Right atrium auricular region (tissue), 2 donors: ENCODE results near the gene RAC2. TPM values are rescaled to one million over a fixed set of nuclear protein-coding genes. Genes with fewer than 3 reads are reported as not detected.
A peak's percentile ranks its signal among the peaks of the same experiment; 100 is the strongest.

Experiments used
- DNase-seq: peaks from one replicate; pipeline ENCODE4 v3.0.0-alpha.2; 2019; ENCODE audit warnings: low spot score
- H3K27ac ChIP-seq, 2 donors: fragments of 200-600 bp; sonication (generic); 1 replicate in 1 of 2; 2 replicates in 1 of 2; pipeline ENCODE4 v1.5.1; 2016 to 2019
- H3K27me3 ChIP-seq, 2 donors: fragments of 200-600 bp; sonication (generic); one replicate each; pipeline versions ENCODE4 v1.5.1 to v1.6.0; 2017 to 2019
- H3K36me3 ChIP-seq: fragments of 200-600 bp; sonication (generic); one replicate; pipeline ENCODE4 v1.5.1; 2016
- H3K4me1 ChIP-seq, 2 donors: fragments of 200-600 bp; sonication (generic); one replicate each; pipeline versions ENCODE4 v1.5.1 to v1.6.0; 2017 to 2019
- H3K4me3 ChIP-seq, 2 donors: fragments of 200-600 bp; sonication (generic); 1 replicate in 1 of 2; 2 replicates in 1 of 2; pipeline ENCODE4 v1.5.1; 2017 to 2019; ENCODE audit warnings: mild to moderate bottlenecking in 1 of 2, moderate library complexity in 1 of 2
- H3K9me3 ChIP-seq, 2 donors: fragments of 200-600 bp; sonication (generic); one replicate each; pipeline ENCODE4 v1.5.1; 2019
- total RNA-seq, 2 donors: library from RNA; depleted of rRNA; stranded (reverse); fragments of >200 nt; gene quantifications; one replicate each; pipeline ENCODE4 v1.1.0, GENCODE V29; 2016
- TF ChIP-seq, protein P1 (sequence below), 2 donors: fragments of 200-600 bp; sonication (generic); IDR thresholded peaks; one replicate each; pipeline ENCODE4 v1.5.1; 2019; ENCODE audit warnings: antibody characterized with exemption in 2 of 2

RAC2 gene
- total RNA-seq, 2 donors from 2014 or later = 2.9 to 10.3 TPM

DNA sequence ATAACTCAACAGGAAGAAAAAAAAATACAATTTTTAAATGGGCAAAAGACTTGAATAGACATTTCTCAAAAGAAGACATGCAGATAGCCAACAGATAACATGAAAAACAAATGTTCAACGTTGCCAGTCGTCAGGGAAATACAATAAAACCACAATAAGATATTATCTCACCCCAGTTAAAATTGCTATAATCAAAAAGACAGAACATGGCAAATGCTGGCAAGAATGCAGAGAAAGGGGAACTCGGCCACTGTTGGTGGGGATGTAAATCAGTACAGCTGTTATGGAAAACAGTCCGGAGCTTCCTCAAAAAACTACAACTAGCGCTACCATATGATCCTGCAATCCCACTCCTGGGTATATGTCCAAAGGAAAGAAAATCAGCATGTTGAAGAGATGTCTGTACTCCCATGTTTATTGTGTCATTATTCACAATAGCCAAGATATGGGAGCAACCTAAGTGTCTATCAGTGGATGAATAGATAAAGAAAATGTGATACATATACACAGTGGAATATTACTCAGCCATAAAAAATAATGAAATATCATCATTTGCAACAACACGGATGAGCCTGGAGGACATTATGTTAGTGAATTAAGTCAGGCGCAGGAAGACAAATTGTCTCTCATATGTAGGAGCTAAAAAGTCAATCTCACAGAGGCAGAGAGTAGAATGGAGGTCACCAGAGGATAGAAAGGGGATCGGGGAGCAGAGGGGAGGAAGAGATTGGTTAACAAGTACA lies 26.0 kb upstream of the RAC2 start:
- H3K36me3 ChIP-seq = no peaks in the 10 kb centered on the region
- no peaks in the 10 kb centered on the region for H3K9me3 ChIP-seq
- no peak overlapping the region for H3K27ac ChIP-seq
- H3K4me3 ChIP-seq = no peak overlapping the region
- no peak for DNase-seq
- peaks cover 0 to 9% of the 10 kb centered on the region in 2 donors for H3K4me1 ChIP-seq
- TF ChIP-seq, protein P1, sequence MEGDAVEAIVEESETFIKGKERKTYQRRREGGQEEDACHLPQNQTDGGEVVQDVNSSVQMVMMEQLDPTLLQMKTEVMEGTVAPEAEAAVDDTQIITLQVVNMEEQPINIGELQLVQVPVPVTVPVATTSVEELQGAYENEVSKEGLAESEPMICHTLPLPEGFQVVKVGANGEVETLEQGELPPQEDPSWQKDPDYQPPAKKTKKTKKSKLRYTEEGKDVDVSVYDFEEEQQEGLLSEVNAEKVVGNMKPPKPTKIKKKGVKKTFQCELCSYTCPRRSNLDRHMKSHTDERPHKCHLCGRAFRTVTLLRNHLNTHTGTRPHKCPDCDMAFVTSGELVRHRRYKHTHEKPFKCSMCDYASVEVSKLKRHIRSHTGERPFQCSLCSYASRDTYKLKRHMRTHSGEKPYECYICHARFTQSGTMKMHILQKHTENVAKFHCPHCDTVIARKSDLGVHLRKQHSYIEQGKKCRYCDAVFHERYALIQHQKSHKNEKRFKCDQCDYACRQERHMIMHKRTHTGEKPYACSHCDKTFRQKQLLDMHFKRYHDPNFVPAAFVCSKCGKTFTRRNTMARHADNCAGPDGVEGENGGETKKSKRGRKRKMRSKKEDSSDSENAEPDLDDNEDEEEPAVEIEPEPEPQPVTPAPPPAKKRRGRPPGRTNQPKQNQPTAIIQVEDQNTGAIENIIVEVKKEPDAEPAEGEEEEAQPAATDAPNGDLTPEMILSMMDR (IDR thresholded peaks at IDR 0.05) = no peak
- H3K27me3 ChIP-seq = no peaks in the 10 kb centered on the region

DNA sequence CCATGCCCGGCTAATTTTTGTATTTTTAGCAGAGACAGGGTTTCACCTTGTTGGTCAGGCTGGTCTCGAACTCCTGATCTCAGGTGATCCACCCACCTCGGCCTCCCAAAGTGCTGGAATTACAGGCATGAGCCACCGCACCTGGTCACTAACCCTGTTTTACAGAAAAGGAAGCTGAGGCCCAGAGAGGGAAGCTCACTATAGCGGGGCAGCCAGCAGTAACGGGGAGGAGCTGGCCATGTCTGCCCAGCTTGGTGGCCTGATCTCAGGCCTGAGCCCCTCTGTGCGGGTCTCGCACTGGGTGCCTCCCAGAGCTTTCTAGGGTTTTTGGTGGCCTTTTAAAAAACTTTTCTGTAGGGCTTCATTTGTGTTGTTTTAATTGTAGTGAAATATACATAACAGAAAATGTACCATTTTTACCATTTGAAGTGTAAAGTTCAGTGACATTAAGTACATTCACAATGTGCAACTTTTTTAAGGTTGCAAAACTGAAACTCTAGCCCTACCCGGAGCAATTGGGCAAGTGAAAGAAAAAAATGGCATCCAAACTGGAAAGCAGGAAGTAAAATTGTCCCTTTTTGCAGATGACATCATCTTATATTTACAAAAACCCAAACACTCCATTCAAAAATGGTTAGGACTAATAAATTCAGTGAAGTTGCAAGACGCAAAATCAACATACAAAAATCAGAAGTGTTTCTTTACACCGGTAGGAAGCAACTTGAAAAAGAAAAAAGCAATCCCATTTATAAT lies 23.8 kb upstream of the RAC2 start:
- H3K27ac ChIP-seq = peak overlapping the region in 1 of 2 donors; percentile 29
- no peaks in the 10 kb centered on the region for H3K36me3 ChIP-seq
- peaks cover 6 to 14% of the 10 kb centered on the region in 2 donors for H3K9me3 ChIP-seq
- TF ChIP-seq, protein P1 (IDR thresholded peaks at IDR 0.05) = no peak
- H3K4me1 ChIP-seq = peaks cover 0 to 9% of the 10 kb centered on the region in 2 donors
- H3K27me3 ChIP-seq = no peaks in the 10 kb centered on the region
- no peak overlapping the region for H3K4me3 ChIP-seq
- DNase-seq = no peak

DNA sequence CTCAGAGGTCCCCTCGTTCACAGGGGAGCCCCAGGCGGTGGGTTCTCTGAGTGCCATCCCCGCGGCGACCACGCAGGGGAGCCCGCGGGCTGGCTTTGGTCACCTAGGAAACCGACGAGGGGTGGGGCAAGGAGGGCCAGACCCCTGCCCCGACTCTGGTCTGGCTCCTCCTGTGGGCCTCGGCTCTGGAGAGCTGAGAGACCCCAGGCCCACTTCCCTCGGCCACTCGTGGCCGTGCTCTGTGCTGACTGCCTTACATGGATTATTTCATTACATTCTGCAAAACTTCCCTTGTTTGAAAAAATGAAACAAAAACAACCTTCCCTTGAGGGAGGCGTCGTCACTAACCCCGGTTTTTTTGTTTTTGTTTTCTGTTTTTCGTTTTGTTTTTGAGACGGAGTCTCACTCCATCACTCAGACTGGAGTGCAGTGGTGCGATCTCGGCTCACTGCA lies 23.1 kb upstream of the RAC2 start:
- no peaks in the 10 kb centered on the region for H3K27me3 ChIP-seq
- peak overlapping the region in 1 of 2 donors; percentile 29 for H3K27ac ChIP-seq
- no peak for DNase-seq

DNA sequence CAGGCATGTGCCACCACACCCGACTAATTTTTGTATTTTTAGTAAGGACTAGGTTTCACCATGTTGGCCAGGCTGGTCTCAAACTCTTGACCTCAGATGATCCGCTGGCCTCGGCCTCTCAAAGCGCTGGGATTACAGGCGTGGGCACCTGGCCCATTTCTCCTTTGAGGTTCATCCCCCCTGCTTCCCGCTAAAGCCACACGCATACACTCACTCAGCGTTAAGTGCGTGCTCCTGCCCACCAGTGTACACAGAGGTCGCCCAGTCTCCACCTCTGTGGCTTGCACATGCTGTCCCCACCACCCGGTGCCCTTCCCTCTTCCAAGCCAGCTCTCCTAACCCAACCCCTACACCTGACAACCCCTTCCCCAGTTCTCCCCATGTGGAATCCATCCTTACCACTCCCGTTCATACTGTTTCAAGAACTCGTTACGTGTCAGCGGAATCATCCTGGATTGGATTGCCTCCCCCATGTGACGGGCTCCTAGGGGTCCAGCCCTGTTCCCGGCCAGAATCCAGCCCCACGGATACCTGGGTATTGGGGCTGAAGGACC lies 22.6 kb upstream of the RAC2 start:
- no peaks in the 10 kb centered on the region for H3K36me3 ChIP-seq
- peak overlapping the region in 1 of 2 donors; percentile 36 for H3K4me3 ChIP-seq
- TF ChIP-seq, protein P1 (IDR thresholded peaks at IDR 0.05) = no peak
- H3K27me3 ChIP-seq = no peaks in the 10 kb centered on the region
- no peak for DNase-seq
- H3K27ac ChIP-seq = no peak overlapping the region
- peaks cover 6 to 14% of the 10 kb centered on the region in 2 donors for H3K9me3 ChIP-seq
- H3K4me1 ChIP-seq = peaks cover 0 to 9% of the 10 kb centered on the region in 2 donors

More for the DNA sequence above, 23.1 kb upstream of the RAC2 start:
- no peaks in the 10 kb centered on the region for H3K36me3 ChIP-seq
- peaks cover 6 to 14% of the 10 kb centered on the region in 2 donors for H3K9me3 ChIP-seq
- H3K4me1 ChIP-seq = peaks cover 0 to 9% of the 10 kb centered on the region in 2 donors
- peak overlapping the region in 1 of 2 donors; percentile 36 for H3K4me3 ChIP-seq
- TF ChIP-seq, protein P1 (IDR thresholded peaks at IDR 0.05) = peak in 1 of 2 donors; percentile 79

DNA sequence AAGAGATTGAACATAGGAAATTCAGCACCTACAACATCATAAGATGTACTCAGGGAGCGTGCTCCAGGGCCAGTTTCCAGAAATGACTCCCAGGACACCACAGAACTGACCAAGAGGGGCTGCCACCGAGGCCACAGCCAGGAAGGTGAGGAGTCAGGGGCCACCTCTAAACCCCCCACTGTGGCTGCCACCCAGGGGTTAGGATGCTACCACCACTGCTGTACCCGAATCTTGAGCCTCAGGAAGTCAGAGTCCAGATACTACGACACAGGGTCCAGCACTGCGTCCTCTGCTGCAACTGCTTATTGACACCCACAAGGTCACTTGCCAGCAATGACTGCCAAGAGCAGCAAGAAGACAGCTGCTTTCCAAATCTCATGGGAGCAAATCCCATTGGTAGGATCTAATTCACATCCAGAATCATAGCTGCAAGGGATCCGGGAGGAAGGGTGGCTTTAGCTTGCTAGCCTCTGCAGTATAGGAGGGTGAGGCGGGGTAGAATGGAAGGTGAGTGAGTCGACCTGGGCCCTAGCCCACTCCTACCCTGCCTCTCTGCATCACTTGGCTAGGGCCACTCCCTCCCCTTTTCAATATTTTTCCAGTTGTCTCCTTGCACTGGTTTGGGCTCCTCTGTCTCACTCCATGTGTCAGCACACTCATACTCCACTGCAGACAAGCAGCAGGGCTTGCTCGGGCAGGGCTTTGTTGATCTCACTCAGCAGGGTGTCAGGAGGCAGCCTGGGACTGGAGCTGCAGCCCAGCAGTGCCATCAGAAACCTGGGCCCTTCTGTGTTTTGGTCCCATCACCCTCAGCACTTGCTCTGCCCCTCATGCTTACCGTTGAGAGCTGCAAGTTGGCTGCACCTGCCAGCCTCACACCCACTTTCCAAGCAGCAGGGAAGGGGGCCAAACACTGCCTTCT lies 20.2 kb upstream of the RAC2 start:
- no peak for DNase-seq
- H3K4me1 ChIP-seq = peaks cover 0 to 9% of the 10 kb centered on the region in 2 donors
- no peaks in the 10 kb centered on the region for H3K27me3 ChIP-seq
- H3K36me3 ChIP-seq = no peaks in the 10 kb centered on the region
- no peak overlapping the region for H3K27ac ChIP-seq
- TF ChIP-seq, protein P1 (IDR thresholded peaks at IDR 0.05) = no peak
- H3K9me3 ChIP-seq = peaks cover 6 to 14% of the 10 kb centered on the region in 2 donors
- H3K4me3 ChIP-seq = no peak overlapping the region
